SKM-1 (cell line): ENCODE data around the gene VPS13C.
"Not testable (repeated sequence)": the region's sequence is repeated elsewhere in the genome, so short reads cannot be mapped to it uniquely, and the experiment has no call there.

ENCODE experiments used
- DNase-seq: peaks from one replicate; lab custom pipeline; 2025; ENCODE audit not compliant: unreplicated experiment; lab: John Stamatoyannopoulos, UW

VPS13C gene

DNA sequence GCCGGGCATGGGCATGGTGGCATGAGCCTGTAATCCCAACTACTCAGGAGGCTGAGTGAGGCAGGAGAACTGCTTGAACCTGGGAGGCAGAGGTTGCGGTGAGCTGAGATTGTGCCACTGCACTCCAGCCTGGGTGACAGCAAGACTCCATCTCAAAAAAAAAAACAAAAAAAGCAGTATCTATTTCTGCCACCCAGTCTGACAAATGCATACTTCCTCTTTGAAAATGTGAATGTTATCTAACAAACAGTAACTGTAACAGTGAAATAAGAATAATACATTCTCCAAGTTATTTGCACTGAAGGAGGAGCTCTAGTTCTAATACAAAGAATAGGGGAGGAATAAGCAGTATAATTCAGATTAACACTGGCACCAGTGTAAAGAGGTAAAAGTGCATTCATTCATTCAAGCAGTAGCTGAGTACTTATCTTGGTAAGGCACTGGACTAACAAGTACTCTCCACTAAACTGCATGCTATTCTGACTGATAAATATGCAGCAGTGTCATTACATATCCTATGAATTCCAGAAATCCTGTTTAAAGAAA is 12.9 kb downstream of the VPS13C start:
- DNase-seq, result no peak

DNA sequence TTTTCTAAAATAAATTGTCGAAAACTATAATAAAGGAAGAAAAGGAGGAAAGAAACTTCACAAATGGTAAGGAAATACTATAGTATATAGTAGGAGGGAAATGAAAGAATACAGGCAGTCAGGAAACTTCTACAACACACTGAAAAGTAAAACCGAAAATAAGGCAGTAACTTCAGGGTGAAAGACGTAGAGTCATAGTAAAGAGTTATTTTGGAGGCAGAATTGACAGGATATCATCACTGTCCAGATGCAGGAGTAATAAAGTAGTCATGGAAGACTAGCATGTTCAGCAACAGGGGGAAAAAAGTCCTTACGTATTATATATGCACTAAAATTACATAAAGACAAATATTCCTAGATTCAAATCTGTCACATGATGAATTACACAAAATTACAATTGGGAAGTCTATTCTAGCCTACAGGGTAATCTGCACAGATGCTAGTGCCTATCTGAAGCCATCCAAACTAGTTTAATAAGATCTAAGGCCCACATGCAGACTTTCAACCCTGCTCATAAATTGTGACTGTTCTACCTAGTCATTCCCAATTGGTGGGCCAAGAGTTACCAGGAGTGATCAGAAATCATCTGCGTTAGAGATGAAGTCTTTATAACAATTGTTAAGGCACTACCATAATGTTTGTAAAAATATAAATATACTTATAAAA is 14.0 kb downstream of the VPS13C start:
- DNase-seq, result no peak

DNA sequence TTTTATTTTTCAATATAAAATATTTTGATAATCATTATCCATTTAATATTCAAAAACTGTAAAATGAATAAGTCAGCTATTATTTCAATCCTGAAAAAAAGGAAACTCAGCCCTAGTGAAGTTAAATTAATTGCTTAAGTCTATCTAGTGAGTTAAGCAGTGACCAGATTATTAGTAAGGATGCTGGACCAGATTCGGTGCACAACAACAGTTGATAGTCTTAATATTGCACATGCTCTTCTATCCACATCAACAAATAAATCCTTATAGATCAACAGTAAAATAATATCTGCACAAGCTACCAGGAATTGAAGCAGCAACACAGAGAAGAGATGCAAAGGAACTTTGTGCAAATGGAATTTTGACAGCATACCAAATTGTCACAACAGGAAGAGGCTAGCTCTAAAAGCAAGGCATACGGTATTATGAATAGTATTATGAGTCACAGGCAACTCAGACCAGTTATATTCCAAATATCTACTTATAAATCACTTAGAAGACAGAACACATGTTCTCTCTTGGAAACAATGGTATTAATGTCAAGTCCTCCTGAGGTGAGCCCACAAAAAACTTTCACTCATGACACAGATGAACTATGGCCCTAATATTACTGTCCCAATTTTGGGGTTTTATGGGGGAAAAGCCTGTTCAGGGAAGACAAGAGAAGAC is 24.9 kb downstream of the VPS13C start:
- DNase-seq, result no peak

- no peak for DNase-seq
Observed at GRCh38 chr15:62027916-62028315, 32.3 kb downstream of the VPS13C start.

DNA sequence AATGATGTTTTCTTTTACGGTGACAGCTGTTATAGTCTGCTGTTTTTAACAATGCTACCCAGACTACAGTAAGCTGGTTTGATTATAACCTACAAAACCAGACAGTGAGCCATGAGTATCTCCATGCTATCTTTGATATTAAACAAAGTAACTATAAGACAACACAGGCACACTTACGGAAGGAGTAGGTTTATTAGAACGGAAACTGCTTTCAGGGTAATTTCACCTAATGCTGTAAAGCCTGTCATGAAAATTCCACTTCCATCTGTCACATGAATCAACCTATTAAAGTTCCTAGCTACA is 33.0 kb downstream of the VPS13C start:
- DNase-seq, result no peak

DNA sequence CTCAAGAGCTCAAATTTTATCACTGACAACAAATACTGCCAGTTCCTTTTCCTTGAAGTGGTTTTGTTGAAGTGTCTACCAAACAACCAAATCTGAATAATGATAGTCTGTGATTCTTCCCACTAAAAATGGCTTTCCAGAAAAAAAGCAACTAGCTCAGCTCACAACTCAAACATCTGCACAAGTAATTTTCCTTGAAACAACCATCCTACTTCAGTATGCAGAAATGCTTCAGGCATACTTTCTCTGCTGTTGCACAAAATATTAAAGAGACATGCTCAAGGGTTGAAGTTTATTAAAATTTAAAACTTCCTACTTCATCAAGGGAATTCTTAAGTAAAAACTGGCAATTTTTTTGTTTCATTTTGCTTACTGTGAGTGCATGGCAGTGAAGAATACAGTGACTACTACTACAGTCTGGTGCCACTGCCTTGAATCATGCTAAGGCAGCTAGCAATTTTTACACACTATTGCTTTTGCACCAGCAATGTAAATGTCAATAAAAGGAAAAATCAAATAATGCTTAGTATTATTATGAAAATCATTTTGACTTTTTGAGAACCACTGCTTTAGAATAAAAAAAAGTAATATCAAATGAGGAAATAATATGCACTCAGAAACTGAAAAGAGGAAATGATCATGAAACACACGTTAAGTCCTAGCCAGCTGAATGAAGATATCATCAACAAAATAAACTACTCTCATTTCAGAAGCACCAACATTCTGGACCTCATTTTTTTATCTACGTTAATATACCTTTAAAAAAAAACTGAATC is 33.6 kb downstream of the VPS13C start:
- no peak for DNase-seq

- DNase-seq, result no peak
Observed at GRCh38 chr15:62021991-62022600, 38.2 kb downstream of the VPS13C start.

DNA sequence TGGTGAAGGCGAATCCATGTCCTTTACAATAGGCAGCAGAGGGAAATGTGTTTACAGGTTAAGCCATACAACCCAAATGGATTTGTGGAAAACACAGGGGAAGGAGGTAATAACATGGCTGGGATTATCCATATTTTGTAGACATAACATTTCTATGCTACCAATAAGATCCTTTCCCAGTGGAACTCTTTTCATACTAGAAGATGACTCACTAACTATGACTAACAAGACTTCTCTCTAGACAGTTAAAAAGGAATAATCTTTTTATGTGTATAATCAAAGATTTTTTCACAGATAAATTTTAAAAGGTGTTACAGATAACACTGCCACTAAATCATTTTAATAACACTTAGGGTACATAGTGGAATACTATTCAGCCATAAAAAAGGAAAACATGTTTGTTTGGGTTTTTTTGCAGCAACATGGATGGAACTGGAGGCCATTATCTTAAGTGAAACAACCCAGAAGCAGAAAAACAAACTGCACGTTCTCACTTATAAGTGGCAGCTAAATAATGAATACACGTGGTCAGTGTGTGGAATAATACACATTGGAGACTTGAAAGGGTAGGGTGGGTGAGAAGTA is 39.6 kb downstream of the VPS13C start:
- no peak for DNase-seq

- DNase-seq, result not testable (repeated sequence)
Observed at GRCh38 chr15:62005354-62005753, 54.9 kb downstream of the VPS13C start.

DNA sequence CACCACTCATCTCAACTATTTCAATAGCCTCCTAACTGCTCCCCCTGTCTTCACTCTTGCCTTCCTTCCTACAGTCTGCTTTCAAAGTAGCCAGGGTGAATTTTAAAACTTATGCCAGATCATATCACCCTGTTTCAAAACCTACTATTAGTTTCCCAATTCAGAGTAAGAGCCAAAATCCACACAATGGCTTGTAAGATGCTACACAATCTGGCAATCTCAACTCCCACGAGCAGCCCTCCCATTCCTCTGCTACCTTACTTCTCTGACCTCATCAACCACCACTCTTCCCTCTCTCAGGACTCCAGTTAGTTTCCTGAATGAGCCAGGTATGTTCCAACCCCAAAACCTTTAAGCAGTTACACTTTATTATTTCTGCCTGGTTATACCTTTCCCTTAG is 62.5 kb downstream of the VPS13C start:
- no peak for DNase-seq

- no peak for DNase-seq
Observed at GRCh38 chr15:61996056-61996635, 64.1 kb downstream of the VPS13C start.

- DNase-seq, result no peak
Observed at GRCh38 chr15:61994216-61994615, 66.0 kb downstream of the VPS13C start.

DNA sequence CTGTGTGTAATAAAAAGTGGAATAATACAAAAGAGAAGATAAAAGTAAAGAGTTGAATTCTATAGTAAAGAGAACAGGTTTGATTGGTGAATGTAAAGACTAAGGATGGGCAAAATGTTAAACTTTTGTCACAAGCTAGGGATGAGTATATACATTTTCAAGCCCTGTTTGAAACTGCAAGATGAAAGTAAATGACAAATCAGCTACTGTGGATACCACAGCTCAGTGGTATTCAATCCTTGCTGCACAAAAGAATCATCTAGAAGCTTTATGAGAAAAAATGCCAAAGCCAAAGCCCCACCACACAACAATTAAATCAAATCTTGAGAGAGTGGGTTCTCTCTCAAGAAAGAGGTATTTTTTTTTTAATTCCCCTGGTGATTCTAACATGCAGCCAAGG is 67.7 kb downstream of the VPS13C start:
- no peak for DNase-seq

DNA sequence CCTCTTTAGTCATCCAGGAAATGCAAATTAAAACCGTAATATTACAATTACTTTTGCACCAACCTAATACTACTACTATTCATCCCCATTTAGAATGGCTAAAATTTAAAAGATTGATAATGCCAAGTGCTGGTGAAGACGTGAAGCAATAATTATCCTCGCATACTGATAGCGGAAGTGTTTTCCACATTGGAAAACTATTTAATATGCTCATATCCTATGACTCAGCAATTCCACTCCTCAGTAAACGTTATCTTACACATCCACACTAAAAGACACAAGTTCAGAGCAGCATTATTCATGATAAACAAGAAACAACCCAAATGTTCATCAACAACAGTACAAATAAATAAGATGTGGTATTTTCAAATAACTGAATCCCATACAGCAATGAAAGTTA is 70.6 kb downstream of the VPS13C start:
- DNase-seq, result no peak

GRCh38 chr15:61987824-61988223 is 72.4 kb downstream of the VPS13C start:
- DNase-seq, result no peak

DNA sequence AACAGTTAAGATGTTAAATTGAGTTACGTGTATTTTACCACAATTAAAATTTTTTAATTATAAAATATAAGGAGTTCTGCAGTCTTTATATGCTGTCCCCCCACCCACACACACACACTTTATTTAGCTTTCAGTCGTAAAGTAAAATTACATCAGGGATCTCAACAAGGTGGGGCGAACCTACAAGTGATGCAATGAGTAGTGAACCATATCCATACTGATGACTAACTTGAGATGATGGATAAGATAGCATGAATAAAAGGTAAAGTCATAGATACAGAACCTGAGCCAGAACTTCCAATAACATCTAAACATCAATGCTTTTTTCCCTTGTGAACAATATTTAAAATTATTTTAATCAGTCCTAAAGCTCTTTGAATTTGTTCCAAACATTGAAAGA is 77.2 kb downstream of the VPS13C start:
- no peak for DNase-seq

DNA sequence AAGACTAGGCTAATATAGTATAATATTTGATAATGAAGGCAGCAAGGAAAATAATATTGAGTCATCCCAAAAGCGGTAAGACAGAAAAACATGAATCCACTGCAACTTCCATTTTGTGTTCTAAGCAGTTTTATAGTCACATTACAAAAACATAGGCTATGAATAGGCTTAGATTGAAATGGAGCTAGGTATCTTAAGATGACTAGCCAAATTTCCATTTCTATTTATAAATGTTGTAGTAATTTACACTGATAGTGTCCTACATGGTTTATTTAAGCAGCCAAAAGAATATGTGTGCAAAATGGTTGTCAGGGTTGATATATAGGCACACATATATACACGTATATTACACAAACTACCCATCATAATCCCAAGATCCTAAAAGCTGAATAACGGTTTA is 82.0 kb downstream of the VPS13C start:
- DNase-seq, result no peak

DNA sequence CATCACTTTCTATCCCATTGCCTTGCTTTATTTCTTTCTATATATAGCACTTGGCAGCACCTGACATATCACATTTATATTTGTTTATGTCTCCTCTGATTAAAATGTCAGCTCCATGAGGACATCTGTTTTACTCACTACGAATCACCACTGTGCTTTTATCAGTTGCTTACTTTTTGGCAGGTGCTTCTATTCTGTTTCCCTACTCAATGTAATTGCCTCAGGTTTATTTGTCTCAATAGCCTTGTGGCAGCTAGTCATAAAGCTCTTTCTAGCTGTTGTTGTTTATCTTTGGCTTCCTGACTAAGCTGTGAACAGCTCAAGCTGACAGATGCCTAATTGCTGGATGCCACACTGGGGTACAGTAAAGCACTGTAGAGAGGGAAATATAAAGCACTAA is 85.5 kb downstream of the VPS13C start:
- no peak for DNase-seq

DNA sequence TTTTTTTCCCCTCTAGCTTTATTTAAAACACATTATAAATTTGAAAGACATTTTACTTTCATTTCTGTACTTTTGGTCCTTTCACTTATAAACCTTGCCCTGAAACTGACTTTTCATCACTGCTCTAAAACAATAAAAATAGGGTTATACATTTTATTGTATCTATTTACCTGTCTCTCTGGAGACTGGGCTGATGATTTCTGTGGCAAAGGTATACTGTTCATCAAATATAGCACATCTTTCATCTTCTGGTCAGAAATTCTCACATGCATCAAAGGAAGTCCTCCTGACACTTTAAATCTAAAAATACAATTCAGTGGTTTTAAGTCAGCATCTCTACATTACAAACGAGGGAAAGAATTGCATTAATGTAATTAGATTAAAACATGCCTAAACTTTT is 86.1 kb downstream of the VPS13C start:
- no peak for DNase-seq

DNA sequence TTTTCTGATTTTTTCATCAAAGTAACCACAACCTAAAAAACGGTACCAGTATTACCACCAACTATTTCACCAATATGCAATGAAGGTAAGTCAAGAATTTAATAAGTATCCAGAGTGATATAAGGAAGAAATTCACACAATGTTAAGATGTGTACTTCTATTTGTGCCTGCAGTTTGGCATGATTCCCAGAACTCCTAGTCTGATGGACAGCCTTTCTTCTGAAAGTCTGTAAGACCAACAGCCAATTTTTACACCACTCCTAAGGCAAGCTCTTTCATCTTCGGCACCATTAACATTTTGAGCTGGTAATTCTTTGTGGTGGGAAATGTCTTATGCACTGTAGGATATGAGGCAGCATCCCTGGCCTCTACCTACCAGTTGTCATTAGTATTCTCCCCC is 108.3 kb downstream of the VPS13C start:
- DNase-seq, result no peak

- no peak for DNase-seq
Observed at GRCh38 chr15:61946778-61947177, 113.5 kb downstream of the VPS13C start.
